Neural crest cell (in vitro differentiated cells): ENCODE results near the gene CCDC85A. TPM values are rescaled to one million over a fixed set of nuclear protein-coding genes. Genes with fewer than 3 reads are reported as not detected.
A peak's percentile ranks its signal among the peaks of the same experiment; 100 is the strongest.

Experiments used
- DNase-seq: peaks from one replicate; pipeline ENCODE4 v3.0.0; 2021; ENCODE audit warnings: low read depth, mixed read lengths, low spot score
- H3K27ac Mint-ChIP-seq: one replicate; pipeline ENCODE4 v1.8.0; 2021; ENCODE audit warnings: mild to moderate bottlenecking, mixed read lengths; ENCODE audit not compliant: unreplicated experiment
- H3K27me3 Mint-ChIP-seq: 2 replicates; pipeline ENCODE4 v1.8.0; 2021; ENCODE audit warnings: low read depth, mild to moderate bottlenecking, mixed read lengths
- H3K36me3 Mint-ChIP-seq: 2 replicates; pipeline ENCODE4 v1.8.0; 2021; ENCODE audit warnings: low read depth, mild to moderate bottlenecking, mixed read lengths
- H3K4me1 Mint-ChIP-seq: 2 replicates; pipeline ENCODE4 v1.8.0; 2021; ENCODE audit warnings: mixed read lengths
- H3K4me3 Mint-ChIP-seq: one replicate; pipeline ENCODE4 v1.8.0; 2021; ENCODE audit warnings: mild to moderate bottlenecking, mixed read lengths
- H3K9me3 Mint-ChIP-seq: 2 replicates; pipeline ENCODE4 v1.8.0; 2021; ENCODE audit warnings: mixed read lengths
- total RNA-seq: library from RNA; stranded (reverse); gene quantifications from 2 replicates; pipeline ENCODE4 v1.2.1, GENCODE V29; 2021
- TF ChIP-seq, protein P1 (sequence below): fragments of 200-600 bp; sonication (generic); conservative IDR thresholded peaks from 2 replicates; pipeline ENCODE4 v1.5.0; 2021; ENCODE audit warnings: antibody characterized with exemption, mild to moderate bottlenecking

CCDC85A gene
- total RNA-seq, 1 donor from 2014 or later, result 0.19 TPM

GRCh38 chr2:56185101-56185581 is 1.4 kb downstream of the CCDC85A start:
- Mint-ChIP-seq H3K27ac (no peak overlapping the region), H3K4me1 (peaks cover 24% of the 10 kb centered on the region), H3K27me3 (peaks cover 81% of the 10 kb centered on the region), H3K36me3 (no peaks in the 10 kb centered on the region), H3K4me3 (peak overlapping the region; percentile 84), H3K9me3 (no peaks in the 10 kb centered on the region)
- no peak for DNase-seq
- TF ChIP-seq, protein P1, sequence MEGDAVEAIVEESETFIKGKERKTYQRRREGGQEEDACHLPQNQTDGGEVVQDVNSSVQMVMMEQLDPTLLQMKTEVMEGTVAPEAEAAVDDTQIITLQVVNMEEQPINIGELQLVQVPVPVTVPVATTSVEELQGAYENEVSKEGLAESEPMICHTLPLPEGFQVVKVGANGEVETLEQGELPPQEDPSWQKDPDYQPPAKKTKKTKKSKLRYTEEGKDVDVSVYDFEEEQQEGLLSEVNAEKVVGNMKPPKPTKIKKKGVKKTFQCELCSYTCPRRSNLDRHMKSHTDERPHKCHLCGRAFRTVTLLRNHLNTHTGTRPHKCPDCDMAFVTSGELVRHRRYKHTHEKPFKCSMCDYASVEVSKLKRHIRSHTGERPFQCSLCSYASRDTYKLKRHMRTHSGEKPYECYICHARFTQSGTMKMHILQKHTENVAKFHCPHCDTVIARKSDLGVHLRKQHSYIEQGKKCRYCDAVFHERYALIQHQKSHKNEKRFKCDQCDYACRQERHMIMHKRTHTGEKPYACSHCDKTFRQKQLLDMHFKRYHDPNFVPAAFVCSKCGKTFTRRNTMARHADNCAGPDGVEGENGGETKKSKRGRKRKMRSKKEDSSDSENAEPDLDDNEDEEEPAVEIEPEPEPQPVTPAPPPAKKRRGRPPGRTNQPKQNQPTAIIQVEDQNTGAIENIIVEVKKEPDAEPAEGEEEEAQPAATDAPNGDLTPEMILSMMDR, result no peak

DNA sequence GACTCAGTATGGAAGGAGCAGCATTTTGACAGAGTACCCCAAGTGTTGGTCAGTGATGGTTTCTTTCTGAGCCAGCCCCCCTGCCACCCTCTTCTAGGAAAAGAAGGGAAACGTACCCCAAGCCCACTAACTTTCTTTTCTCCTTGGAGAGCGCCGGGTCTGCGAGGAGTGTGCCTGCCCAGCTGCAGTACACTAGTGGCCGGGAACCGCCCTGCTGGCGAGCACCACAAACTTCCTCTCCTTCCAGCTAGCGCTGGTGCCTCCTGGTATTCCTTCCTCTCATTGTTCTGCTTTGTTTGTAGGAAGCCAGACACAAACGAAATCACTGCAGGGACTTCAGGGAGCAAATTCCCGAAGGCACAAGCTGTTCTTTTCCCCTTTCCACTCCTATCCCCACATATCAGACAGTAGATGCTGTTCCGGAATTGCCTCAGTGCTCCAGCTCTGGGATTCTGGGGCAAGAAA is 1.8 kb downstream of the CCDC85A start:
- Mint-ChIP-seq H3K4me1 (peaks cover 24% of the 10 kb centered on the region), H3K4me3 (peak overlapping the region; percentile 84), H3K36me3 (no peaks in the 10 kb centered on the region), H3K27me3 (peaks cover 82% of the 10 kb centered on the region), H3K9me3 (no peaks in the 10 kb centered on the region), H3K27ac (no peak overlapping the region)
- peak; percentile 12 for DNase-seq
- TF ChIP-seq, protein P1, result peak; percentile 47

GRCh38 chr2:56191617-56192016 is 7.8 kb downstream of the CCDC85A start:
- no peak overlapping the region for H3K27ac Mint-ChIP-seq

DNA sequence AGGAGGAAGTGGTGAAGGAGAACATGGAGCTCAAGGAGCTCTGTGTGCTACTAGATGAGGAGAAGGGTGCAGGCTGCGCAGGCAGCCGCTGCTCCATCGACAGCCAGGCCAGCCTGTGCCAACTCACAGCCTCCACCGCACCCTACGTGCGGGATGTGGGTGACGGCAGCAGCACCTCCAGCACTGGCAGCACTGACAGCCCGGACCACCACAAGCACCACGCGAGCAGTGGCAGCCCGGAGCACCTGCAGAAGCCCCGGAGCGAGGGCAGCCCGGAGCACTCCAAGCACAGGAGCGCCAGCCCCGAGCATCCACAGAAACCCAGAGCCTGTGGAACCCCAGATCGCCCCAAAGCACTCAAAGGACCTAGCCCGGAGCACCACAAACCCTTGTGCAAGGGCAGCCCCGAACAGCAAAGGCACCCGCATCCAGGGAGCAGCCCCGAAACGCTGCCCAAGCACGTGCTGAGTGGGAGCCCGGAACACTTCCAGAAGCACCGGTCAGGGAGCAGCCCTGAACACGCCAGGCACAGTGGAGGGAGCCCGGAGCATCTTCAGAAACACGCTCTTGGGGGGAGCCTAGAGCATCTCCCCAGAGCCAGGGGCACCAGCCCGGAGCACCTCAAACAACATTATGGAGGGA is 9.0 kb downstream of the CCDC85A start:
- peaks cover 64% of the 10 kb centered on the region for H3K27me3 Mint-ChIP-seq
- H3K27ac Mint-ChIP-seq, result no peak overlapping the region
- TF ChIP-seq, protein P1, result no peak
- H3K36me3 Mint-ChIP-seq, result no peaks in the 10 kb centered on the region
- no peak for DNase-seq
- H3K4me3 Mint-ChIP-seq, result no peak overlapping the region
- H3K9me3 Mint-ChIP-seq, result no peaks in the 10 kb centered on the region
- no peaks in the 10 kb centered on the region for H3K4me1 Mint-ChIP-seq

More at GRCh38 chr2:56191617-56192016, 7.8 kb downstream of the CCDC85A start:
- no peak overlapping the region for H3K4me3 Mint-ChIP-seq
- no peaks in the 10 kb centered on the region for H3K9me3 Mint-ChIP-seq
- peaks cover 72% of the 10 kb centered on the region for H3K27me3 Mint-ChIP-seq
- TF ChIP-seq, protein P1, result peak; percentile 62
- no peaks in the 10 kb centered on the region for H3K4me1 Mint-ChIP-seq
- no peaks in the 10 kb centered on the region for H3K36me3 Mint-ChIP-seq
- DNase-seq, result no peak

DNA sequence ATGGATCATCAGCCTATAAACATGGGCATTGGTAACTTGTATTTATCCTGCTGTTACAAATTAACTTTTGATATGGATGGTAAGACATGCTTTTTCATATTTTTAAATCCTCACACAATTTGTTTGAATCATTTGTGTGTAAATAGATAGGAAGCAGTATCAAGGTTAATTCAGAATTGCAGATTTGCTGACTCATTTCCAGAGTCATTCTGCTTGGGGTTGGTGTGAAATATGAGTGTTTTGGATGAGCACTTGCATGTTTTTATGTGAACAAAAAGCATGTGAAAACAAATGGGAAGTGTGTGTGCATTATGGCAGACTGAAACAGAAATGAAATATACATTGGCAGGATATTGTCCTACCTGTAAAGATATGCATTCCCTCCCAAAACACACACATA is 11.8 kb downstream of the CCDC85A start:
- no peaks in the 10 kb centered on the region for H3K9me3 Mint-ChIP-seq
- peaks cover 42% of the 10 kb centered on the region for H3K27me3 Mint-ChIP-seq
- H3K4me1 Mint-ChIP-seq, result no peaks in the 10 kb centered on the region
- DNase-seq, result no peak
- no peaks in the 10 kb centered on the region for H3K36me3 Mint-ChIP-seq
- no peak overlapping the region for H3K4me3 Mint-ChIP-seq
- TF ChIP-seq, protein P1, result no peak
- no peak overlapping the region for H3K27ac Mint-ChIP-seq
